ENCODE measurements around the gene ARHGAP15. TPM values are rescaled to one million over a fixed set of nuclear protein-coding genes. Genes with fewer than 3 reads are reported as not detected.
A peak's percentile ranks its signal among the peaks of the same experiment; 100 is the strongest.
"Not testable (repeated sequence)": the region's sequence is repeated elsewhere in the genome, so short reads cannot be mapped to it uniquely, and the experiment has no call there.

ARHGAP15 gene
- total RNA-seq (2014; rRNA removed; shearing (Covaris generic)), result not detected in 2 replicates

GRCh38 chr2:143128681-143129580 is at the start of gene ARHGAP15:
Gene ARHGAP15 (plus strand): TSS chr2:143129419.
- DNase-seq (ENCODE audit: low read depth), result no peak

GRCh38 chr2:143081616-143082015 is 47.6 kb upstream of the ARHGAP15 start:
- DNase-seq (ENCODE audit: low read depth), result no peak

GRCh38 chr2:143083636-143084035 is 45.6 kb upstream of the ARHGAP15 start:
- peak; percentile 77 for DNase-seq (ENCODE audit: low read depth)

GRCh38 chr2:143084462-143084861 is 44.8 kb upstream of the ARHGAP15 start:
- DNase-seq (ENCODE audit: low read depth), result no peak

- no peak for DNase-seq (ENCODE audit: low read depth)
These were observed 44.0 kb upstream of the ARHGAP15 start for GRCh38 chr2:143085125-143085784.

- DNase-seq (ENCODE audit: low read depth), result peak; percentile 2
These were observed 42.2 kb upstream of the ARHGAP15 start for GRCh38 chr2:143087033-143087432.

GRCh38 chr2:143088388-143088787 is 40.8 kb upstream of the ARHGAP15 start:
- no peak for DNase-seq (ENCODE audit: low read depth)

GRCh38 chr2:143089520-143089919 is 39.7 kb upstream of the ARHGAP15 start:
- DNase-seq (ENCODE audit: low read depth), result not testable (repeated sequence)

GRCh38 chr2:143110758-143111428 is 18.3 kb upstream of the ARHGAP15 start:
- peak; percentile 67 for DNase-seq (ENCODE audit: low read depth)

- DNase-seq (ENCODE audit: low read depth), result no peak
These were observed 12.0 kb upstream of the ARHGAP15 start for GRCh38 chr2:143117225-143117624.

- DNase-seq (ENCODE audit: low read depth), result no peak
These were observed 8.1 kb upstream of the ARHGAP15 start for GRCh38 chr2:143121079-143121478.

GRCh38 chr2:143121957-143122356 is 7.3 kb upstream of the ARHGAP15 start:
- DNase-seq (ENCODE audit: low read depth), result no peak

GRCh38 chr2:143123911-143124310 is 5.3 kb upstream of the ARHGAP15 start:
- DNase-seq (ENCODE audit: low read depth), result no peak

- DNase-seq (ENCODE audit: low read depth), result no peak
These were observed 4.8 kb upstream of the ARHGAP15 start for GRCh38 chr2:143124445-143124844.

- peak; percentile 1 for DNase-seq (ENCODE audit: low read depth)
These were observed 3.5 kb upstream of the ARHGAP15 start for GRCh38 chr2:143125717-143126116.

GRCh38 chr2:143132355-143132754 is 3.1 kb downstream of the ARHGAP15 start:
- DNase-seq (ENCODE audit: low read depth), result no peak

GRCh38 chr2:143133783-143134182 is 4.6 kb downstream of the ARHGAP15 start:
- DNase-seq (ENCODE audit: low read depth), result no peak

GRCh38 chr2:143138292-143138691 is 9.1 kb downstream of the ARHGAP15 start:
- DNase-seq (ENCODE audit: low read depth), result no peak

GRCh38 chr2:143139835-143140393 is 10.7 kb downstream of the ARHGAP15 start:
- no peak for DNase-seq (ENCODE audit: low read depth)

GRCh38 chr2:143140864-143141661 is 11.8 kb downstream of the ARHGAP15 start:
- no peak for DNase-seq (ENCODE audit: low read depth)

GRCh38 chr2:143142598-143142997 is 13.4 kb downstream of the ARHGAP15 start:
- no peak for DNase-seq (ENCODE audit: low read depth)
